Mononuclear cell (primary cell): ENCODE results near the gene SNX22. TPM values are rescaled to one million over a fixed set of nuclear protein-coding genes. Genes with fewer than 3 reads are reported as not detected.

Experiments used
- H3K27me3 ChIP-seq: 2 replicates; pipeline ENCODE4 v1.6.0; 2011; ENCODE audit warnings: low read length, control low read depth; ENCODE audit not compliant: insufficient read depth
- H3K4me1 ChIP-seq: 2 replicates; pipeline ENCODE4 v1.5.1; 2011; ENCODE audit warnings: mild to moderate bottlenecking, low read length, control low read depth; ENCODE audit not compliant: insufficient read depth
- H3K4me3 ChIP-seq: 2 replicates; pipeline ENCODE4 v1.5.1; 2011; ENCODE audit warnings: mild to moderate bottlenecking, low read length, moderate library complexity
- H3K9me3 ChIP-seq: 2 replicates; pipeline ENCODE4 v1.5.1; 2011; ENCODE audit warnings: low read depth, mild to moderate bottlenecking, control low read depth, low read length
- total RNA-seq: library from RNA; depleted of rRNA; stranded (reverse); fragments of >200 nt; gene quantifications from one replicate; pipeline ENCODE4 v1.2.3, GENCODE V29; 2012

The SNX22 gene
- total RNA-seq, 1 donor, result 4.5 TPM

DNA sequence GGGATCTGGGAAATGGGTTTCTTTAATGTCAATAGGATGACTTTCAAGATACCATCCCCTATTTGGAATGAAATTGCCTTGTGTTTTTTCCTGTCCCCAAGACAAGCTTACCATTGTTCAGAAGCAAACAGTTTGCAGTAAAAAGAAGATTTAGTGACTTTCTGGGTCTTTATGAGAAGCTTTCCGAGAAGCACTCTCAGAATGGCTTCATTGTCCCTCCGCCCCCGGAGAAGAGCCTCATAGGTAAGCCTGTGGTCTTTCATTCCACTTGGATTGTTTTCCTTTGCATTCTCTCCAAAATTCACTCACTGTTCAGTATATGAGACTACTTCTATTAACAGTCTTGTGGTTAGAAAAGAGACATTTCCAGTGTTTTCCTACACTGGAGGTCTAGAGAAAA, 25.6 kb upstream of the SNX22 start:
- no peaks in the 10 kb centered on the region for H3K4me1 ChIP-seq
- no peak overlapping the region for H3K4me3 ChIP-seq
- H3K27me3 ChIP-seq, result no peaks in the 10 kb centered on the region
- H3K9me3 ChIP-seq, result no peaks in the 10 kb centered on the region

GRCh38 chr15:64127521-64128270, 23.8 kb upstream of the SNX22 start:
- H3K4me1 ChIP-seq, result no peaks in the 10 kb centered on the region
- no peak overlapping the region for H3K4me3 ChIP-seq
- H3K9me3 ChIP-seq, result no peaks in the 10 kb centered on the region
- no peaks in the 10 kb centered on the region for H3K27me3 ChIP-seq

- no peak overlapping the region for H3K4me3 ChIP-seq
- no peaks in the 10 kb centered on the region for H3K27me3 ChIP-seq
- H3K4me1 ChIP-seq, result no peaks in the 10 kb centered on the region
- H3K9me3 ChIP-seq, result no peaks in the 10 kb centered on the region
These were observed 21.4 kb upstream of the SNX22 start for GRCh38 chr15:64130159-64130558.

DNA sequence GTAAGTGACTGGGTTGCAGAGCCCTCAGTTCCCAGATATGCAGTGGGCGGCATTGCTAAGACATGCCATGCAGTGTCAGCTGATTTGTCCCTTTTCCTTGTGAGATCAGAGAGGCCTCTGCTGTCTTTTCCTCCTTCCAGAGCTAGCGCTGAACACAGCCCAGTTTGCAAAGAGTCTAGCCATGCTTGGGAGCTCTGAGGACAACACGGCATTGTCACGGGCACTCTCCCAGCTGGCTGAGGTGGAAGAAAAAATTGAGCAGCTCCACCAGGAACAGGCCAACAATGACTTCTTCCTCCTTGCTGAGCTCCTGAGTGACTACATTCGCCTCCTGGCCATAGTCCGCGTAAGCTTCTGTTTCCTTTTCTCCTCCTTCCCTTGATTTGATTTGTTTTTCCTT, 20.0 kb upstream of the SNX22 start:
- Histone ChIP-seq H3K4me1 (no peaks in the 10 kb centered on the region), H3K9me3 (no peaks in the 10 kb centered on the region), H3K4me3 (no peak overlapping the region), H3K27me3 (no peaks in the 10 kb centered on the region)

GRCh38 chr15:64132217-64132616, 19.3 kb upstream of the SNX22 start:
- H3K4me3 ChIP-seq, result no peak overlapping the region
- H3K27me3 ChIP-seq, result no peaks in the 10 kb centered on the region
- H3K9me3 ChIP-seq, result no peaks in the 10 kb centered on the region
- no peaks in the 10 kb centered on the region for H3K4me1 ChIP-seq

DNA sequence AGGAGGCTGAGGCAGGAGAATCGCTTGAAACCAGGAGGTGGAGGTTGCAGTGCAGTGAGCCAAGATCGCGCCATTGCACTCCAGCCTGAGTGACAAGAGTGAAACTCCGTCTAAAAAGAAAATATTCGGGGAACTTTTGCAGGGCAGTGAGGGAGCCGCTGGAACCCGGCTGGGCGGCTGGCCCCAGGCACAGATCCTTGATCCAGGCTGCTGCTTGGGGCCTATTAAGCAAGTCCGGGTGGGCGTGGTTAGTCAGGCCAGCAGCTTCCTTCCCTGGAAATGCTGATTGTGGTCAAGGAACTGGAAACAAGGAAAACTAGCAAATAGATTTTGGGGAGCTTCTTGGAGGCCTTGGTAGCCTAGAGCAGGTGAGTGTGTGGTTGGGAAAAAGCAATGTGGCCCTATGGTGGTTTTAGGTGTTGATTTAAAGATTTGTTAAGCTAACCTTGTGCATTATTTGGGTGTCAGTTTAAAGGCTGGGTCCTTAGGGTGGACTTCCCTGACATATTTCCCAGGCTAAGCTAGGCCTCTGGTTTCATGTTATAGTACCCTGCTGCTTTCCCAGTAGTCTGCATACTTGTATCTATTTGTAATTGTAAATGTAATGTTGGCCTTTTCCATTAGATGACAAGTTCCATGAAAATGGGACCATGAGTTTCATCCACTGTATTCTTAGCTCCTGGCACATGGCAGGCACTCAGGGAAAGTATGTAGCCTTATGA, 17.7 kb upstream of the SNX22 start:
- Histone ChIP-seq H3K4me1 (no peaks in the 10 kb centered on the region), H3K4me3 (no peak overlapping the region), H3K27me3 (no peaks in the 10 kb centered on the region), H3K9me3 (no peaks in the 10 kb centered on the region)

- Histone ChIP-seq H3K9me3 (no peaks in the 10 kb centered on the region), H3K4me1 (no peaks in the 10 kb centered on the region), H3K4me3 (no peak overlapping the region), H3K27me3 (no peaks in the 10 kb centered on the region)
These were observed 17.1 kb upstream of the SNX22 start for GRCh38 chr15:64134345-64134829.

DNA sequence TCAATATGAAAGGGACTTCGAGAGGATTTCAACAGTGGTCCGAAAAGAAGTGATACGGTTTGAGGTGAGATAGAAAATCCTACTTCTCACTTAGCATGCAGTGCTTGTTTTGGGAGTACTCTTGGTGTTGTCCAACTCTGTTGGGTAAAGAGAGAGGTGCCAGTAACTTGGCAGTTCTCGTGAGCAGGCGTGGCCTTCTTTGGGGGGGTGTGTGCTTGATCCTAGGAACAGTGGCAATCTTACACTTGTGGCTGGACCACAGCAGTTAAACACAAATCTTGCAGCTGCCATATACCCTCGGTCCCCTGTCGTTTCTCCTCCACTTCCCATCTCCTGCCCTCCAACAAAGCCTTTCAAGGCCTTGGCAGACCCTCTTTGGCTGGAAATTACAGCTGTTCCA, 15.2 kb upstream of the SNX22 start:
- H3K4me1 ChIP-seq, result no peaks in the 10 kb centered on the region
- no peaks in the 10 kb centered on the region for H3K27me3 ChIP-seq
- no peaks in the 10 kb centered on the region for H3K9me3 ChIP-seq
- H3K4me3 ChIP-seq, result no peak overlapping the region

DNA sequence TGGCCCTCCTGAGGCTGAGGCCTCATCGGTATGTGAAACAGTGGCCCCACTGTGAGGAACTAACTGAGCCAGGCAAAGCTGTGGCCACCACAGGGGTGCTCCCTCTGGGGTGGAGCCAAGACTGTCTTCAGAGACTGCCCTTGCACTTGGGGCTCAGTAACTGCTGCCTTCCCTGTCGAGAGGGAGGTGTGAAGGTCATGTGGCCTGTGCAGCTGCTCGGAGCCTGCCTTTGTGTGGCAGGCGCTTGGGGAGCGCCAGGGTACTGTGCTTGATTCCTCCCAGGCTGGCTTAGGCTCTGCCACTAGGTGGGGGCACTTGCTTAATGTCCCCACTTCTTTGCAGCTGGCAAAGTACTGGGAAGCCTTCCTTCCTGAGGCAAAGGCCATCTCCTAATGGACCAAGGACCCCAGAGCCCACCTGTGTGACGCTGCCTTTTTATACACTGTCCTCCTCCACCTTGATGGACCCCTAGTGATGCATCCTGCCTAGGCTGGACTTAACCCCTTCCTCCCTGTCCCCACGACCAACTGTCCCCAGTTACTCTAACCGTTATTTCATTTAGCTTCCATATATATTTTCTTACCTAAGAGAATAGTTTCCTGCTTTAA, 14.2 kb upstream of the SNX22 start:
- Histone ChIP-seq H3K4me3 (no peak overlapping the region), H3K9me3 (no peaks in the 10 kb centered on the region), H3K27me3 (no peaks in the 10 kb centered on the region), H3K4me1 (no peaks in the 10 kb centered on the region)

GRCh38 chr15:64138331-64138941, 13.1 kb upstream of the SNX22 start:
- Histone ChIP-seq H3K9me3 (no peaks in the 10 kb centered on the region), H3K27me3 (no peaks in the 10 kb centered on the region), H3K4me1 (no peaks in the 10 kb centered on the region), H3K4me3 (no peak overlapping the region)

GRCh38 chr15:64141798-64142512, 9.6 kb upstream of the SNX22 start:
- Histone ChIP-seq H3K4me1 (no peaks in the 10 kb centered on the region), H3K9me3 (no peaks in the 10 kb centered on the region), H3K27me3 (no peaks in the 10 kb centered on the region), H3K4me3 (no peak overlapping the region)

- H3K27me3 ChIP-seq, result no peaks in the 10 kb centered on the region
- no peak overlapping the region for H3K4me3 ChIP-seq
These were observed 8.3 kb upstream of the SNX22 start for GRCh38 chr15:64143276-64143675.

DNA sequence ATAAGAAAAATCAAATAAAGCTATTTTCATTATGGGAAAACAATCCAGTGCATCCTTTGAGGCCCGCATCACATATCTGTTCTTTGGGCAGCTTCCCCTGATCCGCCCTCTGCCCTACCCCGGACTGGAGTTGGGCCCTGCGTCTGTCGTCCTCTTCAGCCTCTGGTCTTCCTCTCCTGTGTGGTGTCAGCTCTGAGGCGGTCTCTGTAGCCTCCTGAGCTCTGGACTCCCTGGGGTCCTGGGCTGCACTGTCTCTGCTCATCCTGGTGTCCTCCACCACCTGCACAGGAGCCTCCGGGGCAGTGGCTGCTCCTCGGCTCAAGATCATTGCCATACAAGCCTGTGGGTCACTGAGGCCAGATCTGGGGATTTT, 7.4 kb upstream of the SNX22 start:
- no peak overlapping the region for H3K4me3 ChIP-seq
- H3K27me3 ChIP-seq, result no peaks in the 10 kb centered on the region
- no peaks in the 10 kb centered on the region for H3K4me1 ChIP-seq
- no peaks in the 10 kb centered on the region for H3K9me3 ChIP-seq

More at GRCh38 chr15:64143276-64143675, 8.3 kb upstream of the SNX22 start:
- Histone ChIP-seq H3K4me1 (no peaks in the 10 kb centered on the region), H3K9me3 (no peaks in the 10 kb centered on the region)

- Histone ChIP-seq H3K27me3 (no peaks in the 10 kb centered on the region), H3K4me1 (peaks cover 5% of the 10 kb centered on the region), H3K4me3 (no peak overlapping the region), H3K9me3 (no peaks in the 10 kb centered on the region)
These were observed 6.8 kb upstream of the SNX22 start for GRCh38 chr15:64144565-64145281.
